Cardiac muscle cell (in vitro differentiated cells and primary cell): ENCODE measurements around the gene FXYD2. TPM values are rescaled to one million over a fixed set of nuclear protein-coding genes. Genes with fewer than 3 reads are reported as not detected.

Experiments used
- DNase-seq, 2 donors: peaks; one replicate each; pipeline versions ENCODE4 v3.0.0 to v3.0.0-alpha.2; 2010 to 2017; ENCODE audit warnings: low read depth in 1 of 2, low spot score in 1 of 2
- H3K27ac ChIP-seq: fragments of 200-600 bp; sonication (generic); 2 replicates; pipeline ENCODE4 v1.5.1; 2016
- H3K27me3 ChIP-seq: fragments of 200-600 bp; sonication (generic); 2 replicates; pipeline ENCODE4 v1.6.0; 2016; ENCODE audit warnings: control low read depth
- H3K36me3 ChIP-seq: fragments of 200-600 bp; sonication (generic); 2 replicates; pipeline ENCODE4 v1.5.1; 2016; ENCODE audit warnings: control low read depth
- H3K4me1 ChIP-seq: fragments of 200-600 bp; sonication (generic); 2 replicates; pipeline ENCODE4 v1.8.1; 2017; ENCODE audit warnings: low read depth, mild to moderate bottlenecking, mixed run types
- H3K4me3 ChIP-seq: fragments of 200-600 bp; sonication (generic); 2 replicates; pipeline ENCODE4 v1.5.1; 2016; ENCODE audit warnings: mild to moderate bottlenecking
- H3K9me3 ChIP-seq: fragments of 200-600 bp; sonication (generic); 2 replicates; pipeline ENCODE4 v1.5.1; 2017; ENCODE audit warnings: low read depth, mild to moderate bottlenecking, control low read depth
- CTCF ChIP-seq: IDR thresholded peaks from 2 replicates; pipeline ENCODE4 v1.5.1; 2012; ENCODE audit warnings: low read depth, mild to moderate bottlenecking, low read length
- polyA plus RNA-seq: library from polyadenylated mRNA; unstranded; fragments of >200 nt; fragmentation: Nextera tagmentation; extraction: Ambion mirVana; gene quantifications from 2 replicates; pipeline ENCODE4 v1.2.1, GENCODE V29; 2016
- total RNA-seq: library from RNA; depleted of rRNA; stranded (reverse); fragments of >200 nt; gene quantifications from 2 replicates; pipeline ENCODE4 v1.2.3, GENCODE V29; 2016

The FXYD2 gene
- total and polyA plus RNA-seq, 2 experiments from 2014 or later: 2.3 to 2.4 TPM

- Histone ChIP-seq H3K36me3 (no peaks in the 10 kb centered on the region), H3K27ac (no peak overlapping the region), H3K4me3 (no peak overlapping the region), H3K27me3 (no peaks in the 10 kb centered on the region), H3K9me3 (no peaks in the 10 kb centered on the region), H3K4me1 (peaks cover 4% of the 10 kb centered on the region)
- peak in 1 of 2 donors; percentile 68 for DNase-seq
- TF ChIP-seq CTCF: no peak
Observed at GRCh38 chr11:117828611-117829368, 4.2 kb upstream of the FXYD2 start.

GRCh38 chr11:117827521-117828511, 3.3 kb upstream of the FXYD2 start:
- H3K4me3 ChIP-seq: no peak overlapping the region

GRCh38 chr11:117826832-117827231, 2.3 kb upstream of the FXYD2 start:
- Histone ChIP-seq H3K4me3 (no peak overlapping the region), H3K4me1 (peaks cover 4% of the 10 kb centered on the region), H3K27ac (no peak overlapping the region), H3K36me3 (no peaks in the 10 kb centered on the region), H3K9me3 (no peaks in the 10 kb centered on the region), H3K27me3 (no peaks in the 10 kb centered on the region)
- TF ChIP-seq CTCF: no peak
- no peak for DNase-seq

More at GRCh38 chr11:117827521-117828511, 3.3 kb upstream of the FXYD2 start:
- H3K4me1 ChIP-seq: peaks cover 4% of the 10 kb centered on the region
- no peak overlapping the region for H3K27ac ChIP-seq
- H3K9me3 ChIP-seq: no peaks in the 10 kb centered on the region
- H3K27me3 ChIP-seq: no peaks in the 10 kb centered on the region
- no peaks in the 10 kb centered on the region for H3K36me3 ChIP-seq
- TF ChIP-seq CTCF: no peak
- DNase-seq: no peak

- TF ChIP-seq CTCF: no peak
- Histone ChIP-seq H3K27me3 (no peaks in the 10 kb centered on the region), H3K4me3 (no peak overlapping the region), H3K36me3 (no peaks in the 10 kb centered on the region), H3K9me3 (no peaks in the 10 kb centered on the region), H3K4me1 (peaks cover 4% of the 10 kb centered on the region), H3K27ac (no peak overlapping the region)
- no peak for DNase-seq
Observed at GRCh38 chr11:117826190-117826570, 1.6 kb upstream of the FXYD2 start.

GRCh38 chr11:117825538-117826189, 1.1 kb upstream of the FXYD2 start:
- Histone ChIP-seq H3K9me3 (no peaks in the 10 kb centered on the region), H3K4me1 (peaks cover 4% of the 10 kb centered on the region), H3K27ac (no peak overlapping the region), H3K36me3 (no peaks in the 10 kb centered on the region), H3K4me3 (no peak overlapping the region), H3K27me3 (no peaks in the 10 kb centered on the region)
- no peak for DNase-seq
- TF ChIP-seq CTCF: no peak
